ENCODE measurements around the gene RTN4R. TPM values are rescaled to one million over a fixed set of nuclear protein-coding genes. Genes with fewer than 3 reads are reported as not detected.

Gene RTN4R
- total and polyA plus RNA-seq, 2 experiments from 2014 or later, result 10.6 to 38.4 TPM

- TF ChIP-seq REST (IDR thresholded peaks at IDR 0.05; ENCODE audit: unreplicated experiment) (no peak), CTCF (conservative IDR thresholded peaks at IDR 0.05; ENCODE audit: low read depth in 2 of 2) (no peak)
Observed at GRCh38 chr22:20208713-20209310, 59.3 kb downstream of the RTN4R start (continued).

GRCh38 chr22:20207277-20208025, 60.7 kb downstream of the RTN4R start:
- H3K27ac Mint-ChIP-seq, result peak overlapping the region; percentile 69
- no peaks in the 10 kb centered on the region for H3K9me2 ChIP-seq (ENCODE audit: insufficient read depth)
- peaks cover 17% of the 10 kb centered on the region for H3K4me1 ChIP-seq (ENCODE audit: insufficient read depth)
- H3K9me3 Mint-ChIP-seq, result no peaks in the 10 kb centered on the region
- no peaks in the 10 kb centered on the region for H3K36me3 ChIP-seq (ENCODE audit: insufficient read depth)
- no peaks in the 10 kb centered on the region for H3F3A ChIP-seq (replicated peaks; ENCODE audit: low read depth)
- H3K27me3 Mint-ChIP-seq (ENCODE audit: insufficient read depth, low read depth, poor library complexity), result peaks cover 13% of the 10 kb centered on the region
- no peak overlapping the region for H3K4me3 Mint-ChIP-seq
- no peaks in the 10 kb centered on the region for H4K20me1 ChIP-seq (replicated peaks; ENCODE audit: insufficient read depth)
- no peak overlapping the region for H3K4me3 ChIP-seq
- DNase-seq (ENCODE audit: low spot score) (no peak), ATAC-seq (no peak)
- H3K36me3 Mint-ChIP-seq (ENCODE audit: low read depth), result no peaks in the 10 kb centered on the region
- H3K27me3 ChIP-seq (ENCODE audit: insufficient read depth), result no peaks in the 10 kb centered on the region
- no peak overlapping the region for H3K27ac ChIP-seq (ENCODE audit: low read depth)
- H3K4me1 Mint-ChIP-seq, result peaks cover 37% of the 10 kb centered on the region
- H2AFZ ChIP-seq, result no peak overlapping the region
- no peaks in the 10 kb centered on the region for H3K79me2 ChIP-seq (replicated peaks; ENCODE audit: insufficient read depth)
- H3K4me2 ChIP-seq, result no peak overlapping the region
- TF ChIP-seq REST (IDR thresholded peaks at IDR 0.05; ENCODE audit: unreplicated experiment) (no peak), JUNB (IDR thresholded peaks at IDR 0.05; ENCODE audit: unreplicated experiment) (no peak), ETS1 (IDR thresholded peaks at IDR 0.05) (no peak), NANOG (IDR thresholded peaks at IDR 0.05; ENCODE audit: borderline replicate concordance) (no peak), ZNF462 (CRISPR knock-in tag; IDR thresholded peaks at IDR 0.05) (no peak)
